H1 (cell line): ENCODE results near the gene CHRDL1.

Source experiments
- EZH2 ChIP-seq: fragments of 200-600 bp; sonication (generic); IDR thresholded peaks from 2 replicates; pipeline ENCODE4 v1.7.1; 2012; ENCODE audit warnings: low read depth, mild to moderate bottlenecking, moderate library complexity, low read length, inconsistent platforms; ENCODE audit not compliant: severe bottlenecking
- POLR2AphosphoS5 ChIP-seq: IDR thresholded peaks from 2 replicates; pipeline ENCODE4 v1.6.1; 2011; ENCODE audit warnings: low read depth, low read length
- SP2 ChIP-seq: IDR thresholded peaks from 2 replicates; pipeline ENCODE4 v1.6.1; 2012; ENCODE audit warnings: mild to moderate bottlenecking, low read length, inconsistent platforms
- TAF1 ChIP-seq: IDR thresholded peaks from 2 replicates; pipeline ENCODE4 v1.6.1; 2011; ENCODE audit warnings: mild to moderate bottlenecking, low read depth, low read length
- TCF12 ChIP-seq: IDR thresholded peaks from 2 replicates; pipeline ENCODE4 v1.6.1; 2011; ENCODE audit warnings: low read depth, mild to moderate bottlenecking, low read length
- TF ChIP-seq, protein P1 (sequence below), 3 experiments: IDR thresholded peaks; 1 replicate in 2 of 3; 2 replicates in 1 of 3; pipeline versions ENCODE4 v1.5.1 to v1.6.1; 2011; ENCODE audit warnings: low read length in 3 of 3, mild to moderate bottlenecking in 3 of 3, inconsistent platforms in 2 of 3, low read depth in 1 of 3, moderate library complexity in 1 of 3; ENCODE audit not compliant: insufficient read depth in 1 of 3; ENCODE audit errors: control extremely low read depth in 1 of 3

DNA sequence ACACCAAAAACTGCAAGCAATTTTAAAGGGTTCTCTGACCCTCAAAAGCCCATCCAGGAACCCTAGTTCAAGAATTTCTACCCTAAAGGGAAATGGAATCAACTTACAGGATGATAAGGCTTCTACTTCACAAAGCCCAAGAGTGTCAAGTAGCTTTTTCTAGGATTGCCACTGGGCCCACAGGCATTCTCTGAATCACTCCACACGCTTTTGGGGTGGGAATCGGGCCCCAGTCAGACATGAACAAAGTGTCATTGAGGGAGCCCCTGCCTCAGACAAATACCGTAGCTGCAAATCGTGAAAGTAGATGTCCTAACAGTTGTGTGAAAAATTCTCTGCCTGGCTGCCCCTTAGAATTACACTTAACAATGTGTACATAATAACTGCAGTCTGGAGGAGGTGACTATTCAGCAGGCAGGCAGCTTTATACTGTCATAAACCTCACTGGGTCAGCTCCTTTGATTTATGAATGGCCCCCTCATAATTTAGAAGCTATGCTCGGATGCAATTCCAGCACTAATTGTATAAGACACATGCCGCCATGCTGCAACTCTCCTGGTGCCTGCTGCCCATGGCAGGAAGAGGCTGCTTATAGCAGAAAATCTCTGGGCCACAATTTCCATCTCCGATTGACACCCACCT, 36.7 kb downstream of the CHRDL1 start:
- TF ChIP-seq, protein P1, sequence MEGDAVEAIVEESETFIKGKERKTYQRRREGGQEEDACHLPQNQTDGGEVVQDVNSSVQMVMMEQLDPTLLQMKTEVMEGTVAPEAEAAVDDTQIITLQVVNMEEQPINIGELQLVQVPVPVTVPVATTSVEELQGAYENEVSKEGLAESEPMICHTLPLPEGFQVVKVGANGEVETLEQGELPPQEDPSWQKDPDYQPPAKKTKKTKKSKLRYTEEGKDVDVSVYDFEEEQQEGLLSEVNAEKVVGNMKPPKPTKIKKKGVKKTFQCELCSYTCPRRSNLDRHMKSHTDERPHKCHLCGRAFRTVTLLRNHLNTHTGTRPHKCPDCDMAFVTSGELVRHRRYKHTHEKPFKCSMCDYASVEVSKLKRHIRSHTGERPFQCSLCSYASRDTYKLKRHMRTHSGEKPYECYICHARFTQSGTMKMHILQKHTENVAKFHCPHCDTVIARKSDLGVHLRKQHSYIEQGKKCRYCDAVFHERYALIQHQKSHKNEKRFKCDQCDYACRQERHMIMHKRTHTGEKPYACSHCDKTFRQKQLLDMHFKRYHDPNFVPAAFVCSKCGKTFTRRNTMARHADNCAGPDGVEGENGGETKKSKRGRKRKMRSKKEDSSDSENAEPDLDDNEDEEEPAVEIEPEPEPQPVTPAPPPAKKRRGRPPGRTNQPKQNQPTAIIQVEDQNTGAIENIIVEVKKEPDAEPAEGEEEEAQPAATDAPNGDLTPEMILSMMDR (IDR thresholded peaks at IDR 0.05; ENCODE audit: control extremely low read depth in 1 of 3, insufficient read depth in 1 of 3, low read depth in 1 of 3, low read length in 3 of 3) = no peak
- TF ChIP-seq TCF12 = no peak
- no peak for TF ChIP-seq TAF1
- no peak for TF ChIP-seq EZH2
- TF ChIP-seq SP2 = no peak
- no peak for TF ChIP-seq POLR2AphosphoS5
